Tibial nerve (tissue), 4 donors: Measurements from ENCODE around the gene TSPO. TPM values are rescaled to one million over a fixed set of nuclear protein-coding genes. Genes with fewer than 3 reads are reported as not detected.

Source experiments
- DNase-seq, 2 donors: peaks; one replicate each; pipeline ENCODE4 v3.0.0-alpha.2; 2019; ENCODE audit warnings: low spot score in 2 of 2
- H3K27ac ChIP-seq, 4 donors: fragments of 200-600 bp; sonication (generic) in 3 of 4; one replicate each; pipeline ENCODE4 v1.5.1; 2017 to 2019; ENCODE audit warnings: mild to moderate bottlenecking in 1 of 4
- H3K27me3 ChIP-seq, 2 donors: fragments of 200-600 bp; sonication (generic) in 1 of 2; one replicate each; pipeline versions ENCODE4 v1.5.1 to v1.6.0; 2017 to 2019
- H3K36me3 ChIP-seq, 3 donors: fragments of 200-600 bp; sonication (generic); one replicate each; pipeline ENCODE4 v1.5.1; 2018 to 2019
- H3K4me1 ChIP-seq, 4 donors: fragments of 200-600 bp; sonication (generic) in 3 of 4; one replicate each; pipeline ENCODE4 v1.5.1; 2017 to 2019
- H3K4me3 ChIP-seq, 4 donors: fragments of 200-600 bp; sonication (generic) in 3 of 4; one replicate each; pipeline ENCODE4 v1.5.1; 2017 to 2019; ENCODE audit warnings: mild to moderate bottlenecking in 1 of 4, moderate library complexity in 1 of 4
- H3K9me3 ChIP-seq, 4 donors: fragments of 200-600 bp; sonication (generic) in 3 of 4; one replicate each; pipeline ENCODE4 v1.5.1; 2017 to 2019
- CTCF ChIP-seq, 5 experiments: fragments of 200-600 bp in 3 of 5; fragments of 450-650 bp in 2 of 5; sonication (generic) in 3 of 5; IDR thresholded peaks; one replicate each; pipeline ENCODE4 v1.5.1; 2016 to 2019; ENCODE audit warnings: antibody characterized with exemption in 5 of 5, mild to moderate bottlenecking in 3 of 5, moderate library complexity in 2 of 5
- EP300 ChIP-seq, 2 donors: sonication (generic); formaldehyde crosslinking; IDR thresholded peaks; one replicate each; pipeline ENCODE4 v1.6.1; 2017; ENCODE audit warnings: antibody characterized with exemption in 2 of 2, mild to moderate bottlenecking in 1 of 2
- POLR2A ChIP-seq, 2 donors: fragments of 450-650 bp; IDR thresholded peaks; one replicate each; pipeline ENCODE4 v1.6.1; 2017; ENCODE audit warnings: antibody characterized with exemption in 2 of 2, mild to moderate bottlenecking in 2 of 2, moderate library complexity in 2 of 2
- WGBS, 2 donors: methylation state at CpG; one replicate each; pipeline ENCODE4 v1.1.5; 2018; 5-methylcytosine and 5-hydroxymethylcytosine counted together
- total RNA-seq, 4 donors: library from RNA; depleted of rRNA; stranded (reverse); fragments of >200 nt; gene quantifications; one replicate each; pipeline ENCODE4 v1.1.0, GENCODE V29; 2016

TSPO gene
- total RNA-seq, 4 donors from 2014 or later: 399 to 538 (median 485) TPM

- no peaks in the 10 kb centered on the region for H3K9me3 ChIP-seq
- no peak for DNase-seq
- peaks cover 0 to 77% (median 2%) of the 10 kb centered on the region in 3 donors for H3K36me3 ChIP-seq
- H3K27me3 ChIP-seq: no peaks in the 10 kb centered on the region
- H3K4me3 ChIP-seq: no peak overlapping the region
- WGBS, 2 donors: 81 to 87% methylated on average over 23 of the region's 23 CpGs
- H3K27ac ChIP-seq: no peak overlapping the region
- TF ChIP-seq CTCF (IDR thresholded peaks at IDR 0.05) (no peak), POLR2A (IDR thresholded peaks at IDR 0.05) (no peak), EP300 (IDR thresholded peaks at IDR 0.05) (no peak)
- peaks cover 0 to 26% (median 5%) of the 10 kb centered on the region in 4 donors for H3K4me1 ChIP-seq
These were observed 15.0 kb downstream of the TSPO start for GRCh38 chr22:43166132-43166930.

DNA sequence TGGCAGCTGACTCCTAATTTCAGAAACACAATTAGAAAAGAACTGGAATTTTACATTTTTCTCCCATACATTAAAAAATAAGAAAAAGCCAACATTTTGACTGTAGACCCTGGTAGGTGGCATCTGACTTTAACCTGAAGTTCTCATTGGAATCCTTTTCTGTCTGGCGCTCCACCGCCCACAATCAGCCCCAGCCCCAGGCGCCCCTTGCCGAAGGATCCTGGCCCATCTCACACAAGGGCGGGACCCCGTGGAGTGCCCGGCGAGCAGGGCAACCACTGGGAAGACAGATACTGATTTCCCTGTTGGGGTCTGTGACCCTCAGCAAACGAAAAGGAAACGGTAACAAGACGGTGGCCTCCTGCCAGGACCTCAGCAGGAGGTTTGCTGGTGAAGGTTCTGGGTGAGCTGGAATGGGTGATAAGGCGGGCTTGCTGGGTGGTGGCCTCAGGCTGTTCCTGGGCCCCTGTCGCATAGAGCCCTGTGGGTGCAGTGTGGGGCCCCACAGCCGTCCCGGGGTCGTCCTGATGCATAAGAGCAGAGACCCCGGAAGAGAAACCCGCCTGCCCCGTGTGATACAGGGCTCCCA lies 15.7 kb downstream of the TSPO start:
- TF ChIP-seq CTCF (IDR thresholded peaks at IDR 0.05): no peak
- TF ChIP-seq EP300 (IDR thresholded peaks at IDR 0.05): no peak
- no peak for TF ChIP-seq POLR2A (IDR thresholded peaks at IDR 0.05)
- Histone ChIP-seq H3K36me3 (peaks cover under 1 to 78% (median 6%) of the 10 kb centered on the region in 3 donors), H3K4me1 (peaks cover 0 to 26% (median 5%) of the 10 kb centered on the region in 4 donors), H3K4me3 (no peak overlapping the region), H3K9me3 (no peaks in the 10 kb centered on the region), H3K27ac (no peak overlapping the region), H3K27me3 (no peaks in the 10 kb centered on the region)
- no peak for DNase-seq
- WGBS, 2 donors: 84 to 86% methylated on average over 17 to 19 of the region's 19 CpGs

GRCh38 chr22:43168471-43169309 lies 17.3 kb downstream of the TSPO start:
- TF ChIP-seq POLR2A (IDR thresholded peaks at IDR 0.05) (no peak), CTCF (IDR thresholded peaks at IDR 0.05) (no peak), EP300 (IDR thresholded peaks at IDR 0.05) (no peak)
- Histone ChIP-seq H3K4me3 (no peak overlapping the region), H3K27ac (no peak overlapping the region), H3K4me1 (peaks cover 0 to 12% (median 2%) of the 10 kb centered on the region in 4 donors), H3K27me3 (no peaks in the 10 kb centered on the region), H3K9me3 (no peaks in the 10 kb centered on the region), H3K36me3 (peaks cover 4 to 78% (median 9%) of the 10 kb centered on the region in 3 donors)
- 80 to 82% methylated on average over 24 to 25 of the region's 25 CpGs for WGBS, 2 donors
- DNase-seq: no peak

DNA sequence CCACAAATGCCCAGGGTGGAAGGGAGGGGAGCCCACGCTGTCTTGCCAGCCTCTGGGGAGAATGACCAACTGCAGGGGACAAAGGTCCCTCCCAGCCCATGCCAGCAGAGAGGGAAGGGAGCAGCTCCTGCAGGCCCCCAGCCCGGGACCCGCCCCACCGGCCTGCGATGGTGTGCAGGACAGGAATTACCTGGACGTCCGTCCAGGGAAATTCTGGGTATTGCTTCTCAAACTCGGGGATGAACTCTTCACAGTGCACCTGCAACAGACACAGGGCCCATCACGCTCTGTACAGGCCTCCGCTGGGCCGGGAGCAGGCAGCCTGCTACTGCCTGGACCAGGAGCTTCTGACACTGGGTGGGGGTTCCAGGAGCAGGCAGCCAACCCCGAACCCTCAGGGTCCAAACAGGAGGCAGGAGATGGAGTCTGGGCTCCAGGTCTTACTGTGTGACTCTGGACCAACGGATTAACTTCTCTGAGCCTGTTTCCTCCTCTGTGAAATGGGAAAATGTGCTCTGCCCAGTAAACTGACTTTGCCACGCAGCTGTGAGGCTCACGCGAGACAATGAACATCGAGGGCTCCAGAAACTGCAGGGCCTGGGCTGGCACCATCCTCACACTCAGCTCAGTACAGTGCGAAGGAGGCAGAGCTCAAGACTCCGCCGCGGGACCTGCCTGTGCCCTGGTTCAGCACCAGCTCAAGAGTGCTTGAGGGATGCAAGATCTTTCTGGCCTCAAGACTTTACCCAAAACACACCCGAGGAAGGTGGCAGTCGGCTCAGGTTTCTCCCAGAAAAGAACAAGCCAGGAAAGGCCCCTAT lies 18.2 kb downstream of the TSPO start:
- 89 to 96% methylated on average over 15 to 17 of the region's 23 CpGs for WGBS, 2 donors
- Histone ChIP-seq H3K27ac (no peak overlapping the region), H3K4me3 (no peak overlapping the region), H3K4me1 (peaks cover 0 to 4% (median 0%) of the 10 kb centered on the region in 4 donors), H3K36me3 (peaks cover 4 to 85% (median 16%) of the 10 kb centered on the region in 3 donors), H3K27me3 (no peaks in the 10 kb centered on the region), H3K9me3 (no peaks in the 10 kb centered on the region)
- no peak for DNase-seq
- TF ChIP-seq EP300 (IDR thresholded peaks at IDR 0.05) (no peak), CTCF (IDR thresholded peaks at IDR 0.05) (no peak), POLR2A (IDR thresholded peaks at IDR 0.05) (no peak)
